ENCODE results near the gene FAM131C.
"Not testable (repeated sequence)": the region's sequence is repeated elsewhere in the genome, so short reads cannot be mapped to it uniquely, and the experiment has no call there.

The FAM131C gene

DNA sequence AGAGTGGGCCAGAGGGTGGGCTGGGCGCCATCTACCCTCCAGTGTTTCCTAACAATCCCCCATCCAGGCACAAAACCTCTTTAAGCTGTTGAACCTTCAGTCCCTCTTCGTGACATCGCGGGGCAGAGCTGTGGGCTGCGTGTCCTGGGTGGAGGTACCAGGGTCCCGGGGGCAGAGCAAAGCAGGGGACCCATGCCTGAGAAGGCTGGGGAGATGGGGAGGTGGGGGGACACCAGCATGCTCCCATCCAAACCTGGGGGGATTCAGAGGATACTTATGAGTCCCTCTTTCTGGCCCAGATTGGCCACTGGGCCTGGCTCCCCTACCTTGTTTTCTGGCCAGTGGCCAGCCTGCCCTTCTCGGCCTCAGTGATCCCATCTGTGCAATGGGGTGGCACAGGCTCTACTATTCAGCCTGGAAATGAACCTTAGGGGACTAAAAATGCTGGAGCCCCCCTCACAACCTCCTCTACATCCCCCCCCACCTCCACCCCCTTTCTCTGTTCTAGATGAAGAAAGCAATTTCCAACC is 40.3 kb downstream of the FAM131C start:
- not testable (repeated sequence) for DNase-seq

DNA sequence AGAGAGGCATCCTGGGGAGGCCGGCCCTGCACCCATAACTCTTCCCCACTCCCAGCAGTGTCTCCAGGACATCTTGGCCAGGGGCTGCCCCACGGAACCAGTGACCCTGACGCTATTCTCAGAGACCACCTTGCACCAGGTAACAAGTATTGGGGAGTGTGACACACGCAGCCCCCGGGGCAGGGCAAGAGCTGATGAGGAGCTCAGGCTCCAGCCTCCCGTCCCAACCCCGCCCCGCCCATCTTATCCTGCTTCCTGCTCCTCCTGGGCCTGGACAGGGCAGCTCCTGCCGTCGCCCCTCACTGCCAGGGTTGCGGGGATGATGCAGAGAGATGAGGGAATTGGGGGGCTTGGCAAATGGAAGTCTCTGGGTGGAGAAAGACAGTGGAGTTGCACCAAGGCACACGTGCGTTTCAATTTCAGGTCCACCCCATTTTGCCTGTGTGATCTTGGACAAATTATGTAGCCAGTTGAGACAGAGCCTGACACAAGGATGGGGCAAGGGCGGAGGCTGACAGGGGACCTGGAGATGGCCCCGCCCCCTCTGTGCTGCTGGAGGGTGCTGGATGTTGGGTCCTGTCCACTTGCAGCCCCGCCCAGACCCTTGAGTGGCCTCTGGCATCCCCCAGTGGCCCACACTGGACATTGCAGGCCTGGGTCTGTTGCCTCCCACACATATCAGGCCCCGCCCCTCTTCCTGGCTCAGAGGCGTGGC is 40.9 kb downstream of the FAM131C start:
- DNase-seq, result no peak

DNA sequence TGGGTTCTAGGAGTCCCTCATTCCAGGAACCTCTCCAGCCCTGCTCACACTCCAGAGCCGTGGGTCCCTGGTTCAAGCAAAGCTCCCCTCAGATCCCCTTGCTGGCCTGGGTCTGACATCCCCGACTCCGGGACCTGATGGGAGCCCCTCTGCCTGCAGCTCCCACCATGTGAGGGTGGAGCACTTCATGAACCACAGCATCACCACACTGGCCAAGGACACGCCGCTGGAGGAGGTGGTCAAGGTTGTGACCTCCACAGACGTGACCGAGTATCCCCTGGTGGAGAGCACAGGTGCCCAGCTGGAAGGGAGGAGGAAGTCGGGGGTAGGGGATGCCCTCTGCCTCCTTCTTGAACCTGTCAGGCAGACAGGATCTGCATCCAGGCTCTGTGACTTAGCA is 41.9 kb downstream of the FAM131C start:
- no peak for DNase-seq

DNA sequence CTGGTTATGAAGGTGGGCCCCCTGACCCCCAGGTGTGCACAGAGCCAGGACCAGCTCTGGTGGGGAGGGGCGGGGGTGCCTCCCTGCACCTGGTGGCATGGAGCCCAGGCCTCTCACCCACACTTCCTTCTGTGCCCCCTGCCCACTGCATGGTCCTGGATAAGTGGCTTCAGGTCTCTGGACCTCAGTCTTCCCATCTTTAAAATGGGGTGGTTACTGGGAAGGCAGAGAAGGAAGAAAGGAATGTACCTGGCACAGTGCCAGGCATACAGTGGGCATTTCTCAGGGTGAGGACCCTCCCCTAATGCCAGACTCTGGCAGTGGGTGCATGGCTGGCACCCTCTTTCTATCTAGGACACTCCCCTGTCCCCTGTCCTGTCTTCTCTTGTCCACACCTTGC is 44.2 kb downstream of the FAM131C start:
- no peak for DNase-seq

DNA sequence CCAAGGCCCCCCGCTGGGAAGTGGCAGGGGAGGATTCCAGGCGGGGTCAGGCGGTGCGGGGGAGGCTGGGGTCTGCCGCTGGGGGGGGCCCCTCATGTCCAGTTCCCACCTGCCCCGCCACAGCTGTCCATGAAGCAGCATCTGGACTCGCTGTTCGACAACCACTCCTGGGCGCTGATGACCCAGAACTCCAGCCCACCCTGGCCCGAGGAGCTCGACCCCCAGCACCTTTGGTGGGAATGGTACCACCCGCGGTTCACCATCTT is 44.5 kb downstream of the FAM131C start:
- not testable (repeated sequence) for DNase-seq

DNA sequence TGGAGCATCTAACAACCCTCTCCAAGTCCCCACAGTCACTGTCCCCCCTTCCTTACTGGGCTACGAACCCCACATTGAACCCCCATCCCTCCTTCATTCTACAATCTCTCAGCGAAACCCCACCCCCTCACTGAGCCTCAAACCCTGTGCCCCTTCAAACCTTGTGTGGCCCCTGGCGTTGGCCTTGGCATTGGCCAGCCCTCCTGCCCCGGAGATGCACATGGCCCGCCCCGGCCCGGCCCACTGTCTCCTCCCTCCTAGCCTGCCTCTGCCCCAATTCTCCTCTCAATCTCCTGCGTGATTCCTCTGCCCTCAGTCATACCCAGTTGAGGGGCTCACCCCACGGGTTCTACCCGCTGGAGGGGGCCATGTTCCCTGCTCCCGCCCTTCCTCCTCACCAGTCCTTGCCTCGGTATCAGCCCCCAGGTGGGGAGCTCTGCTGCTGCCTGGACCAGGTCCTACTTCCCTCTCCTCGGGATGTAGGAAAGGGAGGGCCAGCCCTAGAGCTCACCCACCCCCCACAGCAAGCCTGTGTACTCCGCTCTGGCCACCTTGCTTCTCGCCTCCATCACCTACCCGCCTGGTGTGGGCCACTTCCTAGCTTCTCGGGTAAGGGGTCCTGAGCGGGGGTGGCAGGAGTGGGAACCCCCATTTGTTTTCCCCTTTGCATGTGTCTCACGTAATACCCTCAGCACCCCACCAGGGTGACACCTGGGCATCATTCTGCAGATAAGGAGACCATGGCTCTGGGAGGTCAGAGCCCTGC is 45.0 kb downstream of the FAM131C start:
- DNase-seq, result no peak

DNA sequence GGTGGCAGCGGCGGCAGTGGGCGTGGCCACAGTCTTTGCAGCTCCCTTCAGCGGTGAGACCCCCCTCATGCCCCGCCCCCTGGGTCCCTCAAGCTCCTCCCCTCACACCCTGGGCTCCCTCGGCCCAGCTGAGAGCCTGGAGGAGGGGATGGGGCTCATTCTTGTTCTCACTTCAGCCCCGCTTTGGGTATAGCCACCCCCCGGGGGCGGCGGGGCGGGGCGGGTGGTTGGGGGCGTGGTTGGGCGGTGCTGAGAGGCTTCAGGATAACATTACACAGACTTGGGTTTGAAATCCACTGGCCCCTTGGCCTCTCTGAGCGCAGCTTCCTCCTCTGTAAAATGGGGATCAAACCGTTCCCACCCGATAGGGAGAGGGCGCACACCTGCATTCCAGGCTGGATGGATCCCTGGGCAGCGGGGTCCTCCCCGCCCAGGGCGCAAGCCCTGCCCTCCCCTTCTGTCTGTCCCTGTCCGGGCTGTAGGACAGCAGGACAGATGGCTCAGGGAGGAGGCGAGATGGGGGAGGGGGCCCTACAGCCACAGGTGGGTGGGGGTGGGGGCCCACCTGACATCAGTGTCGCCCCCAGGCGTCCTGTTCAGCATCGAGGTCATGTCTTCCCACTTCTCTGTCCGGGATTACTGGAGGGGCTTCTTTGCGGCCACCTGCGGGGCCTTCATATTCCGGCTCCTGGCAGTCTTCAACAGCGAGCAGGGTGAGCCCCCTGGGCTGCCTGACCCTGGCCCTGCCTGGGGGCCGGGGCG is 46.5 kb downstream of the FAM131C start:
- peak; percentile 44 for DNase-seq

DNA sequence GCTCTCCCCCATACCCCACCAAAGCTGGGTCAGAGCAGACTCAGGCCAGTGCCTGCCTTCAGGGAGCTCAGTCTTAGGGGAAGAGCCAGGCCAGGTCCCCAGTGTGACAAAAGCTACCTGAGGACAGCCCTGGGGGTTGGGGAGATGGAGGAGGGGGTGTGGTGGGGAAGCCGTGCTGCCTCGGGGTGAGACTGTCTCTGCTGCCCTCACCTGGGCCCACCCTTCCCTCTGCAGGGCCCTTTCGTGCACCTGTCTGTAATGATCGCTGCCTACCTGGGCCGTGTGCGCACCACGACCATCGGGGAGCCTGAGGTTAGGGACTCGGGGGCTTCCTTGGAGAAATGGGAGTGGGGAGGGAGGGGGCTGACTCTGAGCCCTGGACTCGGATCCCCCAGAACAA is 47.1 kb downstream of the FAM131C start:
- DNase-seq, result not testable (repeated sequence)

DNA sequence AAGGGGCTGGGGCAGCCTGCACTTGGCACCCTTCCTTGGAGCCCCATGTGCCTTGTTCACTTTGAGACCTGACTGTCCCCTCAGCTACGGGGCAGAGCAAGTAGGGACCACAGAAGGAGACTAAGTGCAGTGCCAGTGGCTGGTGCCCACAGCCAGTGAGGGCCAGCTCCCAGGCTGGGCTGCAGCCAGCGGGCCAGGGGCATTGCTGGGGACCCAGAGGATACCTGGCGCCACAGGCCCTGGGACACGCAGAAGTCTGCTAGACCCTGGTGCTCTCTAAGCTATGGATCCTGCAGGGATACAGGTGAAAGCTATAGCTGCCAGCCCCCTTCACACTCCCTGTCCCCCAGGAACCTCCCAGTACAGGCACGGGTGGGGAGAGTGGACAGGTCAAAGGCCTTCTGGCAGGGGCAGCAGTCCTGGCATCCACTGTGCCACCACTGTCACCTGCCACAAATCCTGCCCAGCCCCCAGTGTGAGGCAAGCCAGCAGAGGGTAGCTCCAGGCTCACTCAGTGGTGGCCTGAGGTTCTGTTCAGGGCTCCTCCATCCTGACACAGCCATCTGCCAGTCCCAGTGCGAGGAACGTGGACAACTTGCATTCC is 50.3 kb downstream of the FAM131C start:
- no peak for DNase-seq

DNA sequence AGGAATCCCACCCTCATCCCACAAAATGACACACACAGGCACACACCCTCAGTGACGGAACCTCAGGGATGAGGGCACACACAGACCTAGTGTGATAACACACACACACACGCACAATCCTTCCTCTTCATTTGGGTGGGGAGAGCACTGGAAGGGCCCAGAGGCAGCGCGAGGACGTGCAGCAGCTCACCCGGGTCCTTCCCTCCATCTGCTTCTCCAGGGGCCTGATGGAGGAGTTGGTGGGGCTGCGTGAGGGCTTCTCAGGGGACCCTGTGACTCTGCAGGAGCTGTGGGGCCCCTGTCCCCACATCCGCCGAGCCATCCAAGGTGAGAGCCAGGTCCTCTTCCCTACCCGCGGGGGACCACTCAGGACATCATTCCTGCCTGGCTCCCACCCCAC is 51.1 kb downstream of the FAM131C start:
- DNase-seq, result no peak

DNA sequence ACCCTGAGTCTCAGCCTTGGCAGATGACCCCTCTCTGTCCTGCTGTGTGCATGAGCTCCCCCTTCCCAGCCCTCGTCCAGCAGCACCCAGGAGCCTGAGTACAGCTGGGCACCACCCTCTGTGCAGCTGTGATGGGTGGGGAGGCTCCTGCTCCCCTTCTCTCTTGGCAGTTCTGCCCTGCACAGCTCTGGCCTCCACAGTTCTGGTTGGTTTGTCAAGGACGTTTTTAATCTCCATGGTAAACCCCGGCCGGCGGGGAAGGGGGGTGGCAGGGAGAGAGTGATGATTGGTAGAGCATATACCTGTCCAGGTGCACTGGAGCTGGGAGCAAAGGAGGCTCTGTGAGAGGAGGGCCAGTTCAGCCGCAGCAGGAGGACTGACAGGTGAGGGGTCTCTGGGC is 51.8 kb downstream of the FAM131C start, which contains the start of gene CLCNKA:
CLCNKA (plus strand) TSS at position 356 of the 400 bp plus-strand sequence. CDS start 584 bp downstream, outside the sequence.
- no peak for DNase-seq

DNA sequence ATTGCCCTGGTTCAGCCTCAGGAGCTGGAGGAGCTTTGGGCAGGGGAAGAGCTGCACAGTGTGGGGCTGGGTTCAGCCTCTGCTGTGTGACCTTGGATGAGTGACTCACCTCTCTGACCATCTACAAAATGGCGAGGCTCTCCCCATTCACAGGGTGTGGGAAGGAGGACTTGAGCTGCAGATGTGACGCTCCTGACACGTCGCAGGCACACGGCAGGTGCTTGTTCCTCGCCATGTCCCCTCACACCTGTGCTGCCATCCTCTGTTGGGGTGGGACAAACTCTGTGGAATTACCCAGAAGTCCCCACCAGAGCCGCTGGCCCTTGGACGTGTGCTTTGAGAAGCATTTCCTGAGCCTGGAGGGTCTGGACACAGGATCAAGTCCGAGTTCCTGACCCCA is 52.6 kb downstream of the FAM131C start:
- DNase-seq, result not testable (repeated sequence)

DNA sequence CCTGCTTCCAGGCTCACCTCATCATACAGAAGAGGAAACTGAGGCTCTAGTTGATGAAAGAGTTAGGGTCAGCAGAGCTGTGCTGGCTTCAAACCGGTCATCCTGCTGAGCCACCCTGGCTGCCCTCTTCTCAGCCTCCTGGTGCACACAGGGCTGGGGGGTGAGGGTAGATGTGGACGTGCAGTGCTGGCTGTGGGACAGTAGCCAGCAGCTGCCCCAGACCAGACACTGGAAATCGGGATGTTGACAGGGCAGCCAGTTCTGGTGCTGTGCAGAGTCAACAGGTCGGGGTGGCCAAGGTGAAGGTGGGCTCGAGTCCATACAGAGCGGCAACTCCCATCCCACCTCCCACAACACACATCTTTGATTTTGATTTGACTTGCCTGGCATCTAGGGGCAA is 53.1 kb downstream of the FAM131C start:
- DNase-seq, result no peak

DNA sequence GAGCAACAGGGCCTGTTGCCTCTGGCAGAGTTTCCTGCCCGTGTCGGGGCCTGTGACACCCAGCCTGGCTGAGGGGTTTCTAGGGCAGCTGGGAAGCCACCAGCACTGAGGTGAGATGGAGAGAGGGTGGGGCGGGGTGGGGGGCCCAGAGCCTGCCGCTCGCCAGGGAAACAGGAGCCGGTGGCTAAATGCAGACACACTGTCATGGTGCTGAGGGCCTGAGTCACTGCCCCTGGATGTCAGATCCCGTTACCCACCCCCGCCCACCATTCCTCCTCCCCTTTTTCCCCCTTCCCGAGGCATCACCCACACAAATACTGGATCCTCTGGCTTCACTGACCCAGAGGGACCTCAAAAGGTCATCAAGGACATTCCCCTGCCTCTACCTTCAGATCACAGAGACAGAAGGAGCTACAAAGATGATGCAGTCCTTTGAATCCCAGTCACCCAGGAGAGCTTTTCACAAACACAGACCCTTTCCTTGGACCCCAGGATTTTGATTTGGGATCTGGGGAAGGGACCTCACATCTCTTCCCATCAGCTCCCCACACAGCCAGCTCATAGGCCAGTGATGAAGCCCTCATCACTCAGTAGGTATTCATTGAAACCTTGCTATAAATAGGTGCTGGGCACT is 53.7 kb downstream of the FAM131C start:
- no peak for DNase-seq

DNA sequence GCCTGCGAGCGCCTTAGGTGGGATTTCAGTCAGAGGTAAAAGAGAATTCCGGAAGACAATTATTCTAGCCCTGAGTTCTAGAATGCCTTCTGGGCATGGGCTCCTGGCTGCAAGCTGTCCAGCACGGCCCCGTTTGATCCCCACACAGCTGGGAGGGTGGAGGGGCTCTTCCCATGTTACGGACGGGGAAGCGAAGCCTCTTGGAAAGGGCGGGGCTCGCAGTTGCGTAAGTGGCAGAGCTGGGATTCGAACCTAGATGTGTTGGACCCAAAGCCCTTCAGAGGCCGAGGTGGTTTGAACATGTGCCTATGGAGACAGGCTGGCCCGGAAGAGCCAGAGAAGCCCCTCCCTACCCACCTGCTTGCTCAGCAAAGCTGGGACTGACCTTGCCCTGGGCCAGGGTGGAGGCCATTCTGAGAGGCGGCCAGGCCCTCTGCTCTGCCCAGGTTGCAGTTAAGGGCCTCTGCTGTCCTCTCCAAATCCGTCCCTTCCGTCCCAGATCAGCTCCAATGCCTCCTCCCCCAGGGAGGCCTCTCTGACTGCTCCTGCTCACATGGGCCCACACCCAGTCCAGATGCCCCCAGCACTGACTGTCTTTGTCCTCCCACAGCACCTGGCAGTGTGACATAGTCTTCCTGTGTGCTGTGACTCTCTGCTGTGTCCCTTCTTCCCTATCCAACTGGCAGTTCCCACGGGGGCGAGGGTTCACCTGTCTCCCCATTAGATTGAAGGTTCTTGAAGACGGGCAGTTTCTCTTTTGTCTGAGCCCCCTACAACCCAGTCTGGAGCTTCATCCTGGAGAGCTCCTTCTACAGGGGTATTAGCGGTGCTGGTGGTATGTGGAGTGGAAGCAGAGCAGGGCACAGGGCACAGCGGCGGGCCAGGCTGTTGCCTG is 54.5 kb downstream of the FAM131C start:
- DNase-seq, result no peak

DNA sequence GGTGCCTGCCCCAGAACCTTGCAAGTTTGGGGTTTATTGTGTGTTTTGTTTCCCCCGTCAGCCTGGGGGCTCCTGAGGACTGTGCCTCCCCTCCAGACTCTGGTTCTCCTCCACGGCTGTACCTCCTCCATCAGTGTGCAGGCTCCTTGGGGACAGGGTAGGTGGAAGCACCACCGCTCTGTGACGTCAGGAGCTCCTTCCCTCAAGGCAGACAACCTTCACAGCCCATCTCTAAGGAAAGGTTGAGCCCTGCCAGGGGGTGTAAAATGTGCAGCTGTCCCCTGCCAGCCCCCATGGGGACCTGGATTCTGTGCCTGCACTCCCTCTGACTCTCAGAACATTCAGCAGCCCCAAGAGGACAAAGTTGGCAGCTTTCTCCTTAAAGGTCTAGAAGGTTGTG is 55.1 kb downstream of the FAM131C start:
- DNase-seq, result no peak

DNA sequence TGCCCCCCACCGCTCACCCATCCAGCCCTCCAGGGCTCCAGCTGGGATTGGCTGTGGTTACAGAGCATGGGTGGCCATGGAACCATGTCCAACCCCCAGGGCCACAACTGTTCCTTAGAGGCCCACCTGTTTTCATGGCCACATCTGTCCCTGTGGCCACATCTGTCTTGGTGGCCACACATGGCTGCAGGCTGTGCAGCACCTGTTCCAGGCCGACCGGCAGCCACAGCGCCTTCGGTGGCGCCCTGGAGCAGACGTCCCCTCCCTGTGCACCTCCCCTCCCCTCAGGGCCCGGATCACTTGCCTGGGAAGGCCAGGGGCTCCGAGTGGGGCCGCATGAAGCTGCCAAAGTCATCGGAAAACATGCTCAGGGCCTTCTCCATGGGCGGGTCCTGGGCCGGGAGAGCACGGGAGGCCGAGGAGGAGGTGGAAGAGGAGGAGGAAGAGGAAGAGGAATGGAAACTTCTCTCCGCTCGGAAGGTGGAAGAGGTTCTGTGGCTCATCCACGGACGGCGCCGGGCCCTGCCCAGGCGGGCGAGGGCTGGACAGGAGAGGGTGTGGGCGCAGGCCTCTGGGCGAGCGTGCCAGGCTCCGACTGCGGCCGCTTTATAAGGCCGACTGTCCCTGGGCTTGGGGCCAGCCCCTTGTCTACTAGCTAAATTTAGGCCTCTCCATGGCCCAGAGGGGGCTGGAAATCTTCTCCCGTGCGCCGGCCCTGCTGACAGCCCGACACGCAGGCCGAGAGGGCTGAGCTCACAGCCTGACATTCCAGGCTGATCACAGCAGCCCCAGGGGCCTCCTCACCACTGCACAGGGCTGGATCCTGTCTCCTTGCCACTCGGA is 55.8 kb downstream of the FAM131C start, which contains the start of gene HSPB7:
HSPB7 (minus strand) TSS at position 583 of the 843 bp plus-strand sequence; CDS start at position 503, 80 bp downstream.
- no peak for DNase-seq

DNA sequence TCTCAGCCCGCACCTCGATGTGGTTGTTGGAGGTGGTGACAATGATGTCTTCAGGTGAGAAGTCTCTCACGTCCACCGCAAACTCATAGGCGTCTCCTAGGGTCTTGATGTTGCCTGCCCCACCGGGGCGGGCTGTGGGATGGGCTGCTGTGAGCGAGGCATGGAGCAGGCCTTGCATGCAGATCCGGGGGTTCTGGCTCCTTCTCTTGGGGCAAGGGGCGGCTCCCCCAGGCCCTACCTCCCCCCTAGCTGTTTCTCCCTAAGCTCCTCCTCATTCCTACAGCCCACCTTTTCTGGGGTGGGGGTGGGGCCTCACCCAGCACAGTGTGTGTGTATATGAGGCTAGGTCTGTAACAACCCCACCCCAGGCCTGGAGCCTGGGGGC is 56.4 kb downstream of the FAM131C start:
- DNase-seq, result no peak

DNA sequence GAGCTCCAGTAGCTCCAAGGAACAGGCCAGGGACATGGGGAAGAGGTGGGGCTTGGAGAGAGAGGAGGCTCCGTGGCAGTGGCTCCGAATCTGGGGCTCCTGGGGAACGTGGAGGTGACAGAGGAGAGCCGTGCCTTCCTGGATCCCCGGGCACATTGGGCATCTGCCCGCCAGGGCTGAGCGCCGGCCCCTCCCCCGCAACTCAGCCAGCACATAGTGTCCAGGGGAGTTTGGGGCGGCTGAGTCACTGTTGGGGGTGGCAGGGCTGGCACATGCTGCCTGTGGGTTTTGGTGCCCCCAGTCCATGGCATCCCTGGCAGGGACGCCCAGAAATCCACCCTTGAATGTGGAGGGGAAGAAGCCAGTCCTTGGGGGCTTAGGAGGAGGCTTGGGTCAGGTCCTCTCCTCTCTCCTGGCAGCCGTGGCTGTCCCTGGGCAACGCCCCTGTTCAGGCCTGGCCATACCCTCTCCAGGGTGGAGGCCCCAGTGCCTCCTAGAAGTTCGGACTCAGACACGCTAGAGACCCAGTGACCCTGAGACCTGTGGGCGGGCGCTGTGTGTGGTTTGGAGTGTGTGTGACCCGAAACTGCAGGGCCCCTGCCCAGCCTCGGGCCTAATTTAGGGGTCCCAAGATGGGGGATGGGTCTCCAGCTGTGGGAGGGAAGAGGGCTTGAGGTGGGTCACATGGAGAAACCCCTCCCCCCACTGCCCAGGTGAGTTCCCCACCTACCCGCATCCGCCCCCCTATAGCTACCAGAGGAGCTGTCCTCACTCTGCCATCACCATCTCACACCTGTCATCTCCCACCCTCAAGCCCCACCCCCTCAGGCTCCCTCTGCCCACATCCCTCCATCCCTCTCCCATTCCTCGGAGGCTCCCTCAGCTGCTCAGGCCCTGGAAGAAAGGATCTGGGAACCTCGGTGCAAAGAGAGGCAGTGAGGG is 57.2 kb downstream of the FAM131C start:
- DNase-seq, result no peak

All from effector CD8-positive, alpha-beta T cell (primary cell).